ENCODE data around the gene ZRSR2. TPM values are rescaled to one million over a fixed set of nuclear protein-coding genes. Genes with fewer than 3 reads are reported as not detected.

ZRSR2 gene
- total RNA-seq, 1 experiment from 2014 or later: 18.1 TPM

GRCh38 chrX:15804563-15804962 lies 14.3 kb downstream of the ZRSR2 start:
- POLR2A ChIA-PET (ENCODE audit: low non-redundant PET): no interaction called here
- no TSS peak for BruUV-seq (replicated peaks)
- H3K4me1 ChIP-seq (ENCODE audit: insufficient read depth, low read length, poor library complexity, severe bottlenecking): no peaks in the 10 kb centered on the region
- H3K36me3 ChIP-seq (ENCODE audit: insufficient read depth, low read length, poor library complexity, severe bottlenecking): peaks cover 17% of the 10 kb centered on the region
- H3K27me3 ChIP-seq (replicated peaks; ENCODE audit: insufficient read depth, low read depth, low read length, poor library complexity): no peaks in the 10 kb centered on the region
- CTCF ChIA-PET: no interaction called here
- TF ChIP-seq CTCF (conservative IDR thresholded peaks at IDR 0.05; ENCODE audit: low read depth, low read length) (no peak), EZH2 (IDR thresholded peaks at IDR 0.05; ENCODE audit: borderline replicate concordance, low read depth, low read length, poor library complexity, severe bottlenecking) (no peak)
- no peak overlapping the region for H3K4me3 ChIP-seq (ENCODE audit: low read depth, low read length, poor library complexity, severe bottlenecking)
- intact Hi-C loops (cut with micrococcal nuclease; ENCODE audit: unreplicated experiment): no loop called here
- H3K9me3 ChIP-seq (ENCODE audit: low read depth, low read length, poor library complexity, severe bottlenecking): no peaks in the 10 kb centered on the region
- no peak overlapping the region for H3K27ac ChIP-seq (ENCODE audit: low read depth, low read length, poor library complexity, severe bottlenecking)
- no peak for DNase-seq (ENCODE audit: low spot score)

- DNase-seq (ENCODE audit: low spot score): no peak
- no TSS peak for BruUV-seq (replicated peaks)
These were observed 18.0 kb downstream of the ZRSR2 start for GRCh38 chrX:15808254-15808653.

GRCh38 chrX:15812192-15812938 lies 22.1 kb downstream of the ZRSR2 start:
- ChIA-PET POLR2A (ENCODE audit: low non-redundant PET) (no interaction called here), CTCF (no interaction called here)
- no peak overlapping the region for H3K27ac ChIP-seq (ENCODE audit: low read depth, low read length, poor library complexity, severe bottlenecking)
- no peak for DNase-seq (ENCODE audit: low spot score)
- H3K9me3 ChIP-seq (ENCODE audit: low read depth, low read length, poor library complexity, severe bottlenecking): no peaks in the 10 kb centered on the region
- BruUV-seq (replicated peaks): no TSS peak
- peaks cover 27% of the 10 kb centered on the region for H3K36me3 ChIP-seq (ENCODE audit: insufficient read depth, low read length, poor library complexity, severe bottlenecking)
- no peaks in the 10 kb centered on the region for H3K27me3 ChIP-seq (replicated peaks; ENCODE audit: insufficient read depth, low read depth, low read length, poor library complexity)
- no peak for TF ChIP-seq CTCF (conservative IDR thresholded peaks at IDR 0.05; ENCODE audit: low read depth, low read length)
- TF ChIP-seq EZH2 (IDR thresholded peaks at IDR 0.05; ENCODE audit: borderline replicate concordance, low read depth, low read length, poor library complexity, severe bottlenecking): no peak
- intact Hi-C loops (cut with micrococcal nuclease; ENCODE audit: unreplicated experiment): no loop called here
- H3K4me1 ChIP-seq (ENCODE audit: insufficient read depth, low read length, poor library complexity, severe bottlenecking): peaks cover 7% of the 10 kb centered on the region
- H3K4me3 ChIP-seq (ENCODE audit: low read depth, low read length, poor library complexity, severe bottlenecking): no peak overlapping the region

More at GRCh38 chrX:15808254-15808653, 18.0 kb downstream of the ZRSR2 start:
- ChIA-PET CTCF (interaction anchor here (0.7 kb wide), 1 partner anchor 17 kb away, joined by 8 read pairs; no protein-coding TSS in a partner anchor), POLR2A (ENCODE audit: low non-redundant PET) (no interaction called here)
- no peak overlapping the region for H3K4me3 ChIP-seq (ENCODE audit: low read depth, low read length, poor library complexity, severe bottlenecking)
- no peak for TF ChIP-seq EZH2 (IDR thresholded peaks at IDR 0.05; ENCODE audit: borderline replicate concordance, low read depth, low read length, poor library complexity, severe bottlenecking)
- TF ChIP-seq CTCF (conservative IDR thresholded peaks at IDR 0.05; ENCODE audit: low read depth, low read length): no peak
- H3K4me1 ChIP-seq (ENCODE audit: insufficient read depth, low read length, poor library complexity, severe bottlenecking): no peaks in the 10 kb centered on the region
- H3K27ac ChIP-seq (ENCODE audit: low read depth, low read length, poor library complexity, severe bottlenecking): no peak overlapping the region
- intact Hi-C loops (cut with micrococcal nuclease; ENCODE audit: unreplicated experiment): no loop called here
- H3K27me3 ChIP-seq (replicated peaks; ENCODE audit: insufficient read depth, low read depth, low read length, poor library complexity): no peaks in the 10 kb centered on the region
- H3K36me3 ChIP-seq (ENCODE audit: insufficient read depth, low read length, poor library complexity, severe bottlenecking): peaks cover 30% of the 10 kb centered on the region
- no peaks in the 10 kb centered on the region for H3K9me3 ChIP-seq (ENCODE audit: low read depth, low read length, poor library complexity, severe bottlenecking)

All from A673 (cell line).